Natural killer cell (primary cell): ENCODE results near the gene RFX4. TPM values are rescaled to one million over a fixed set of nuclear protein-coding genes. Genes with fewer than 3 reads are reported as not detected.

Source experiments
- ATAC-seq, 3 donors: fragments of 150-1000 bp in 2 of 3; fragments of 200-7000 bp in 1 of 3; cut with Tn5 transposase; 1 replicate in 1 of 3; 2 replicates in 2 of 3; pipeline ENCODE4 v1.10.0; 2021; ENCODE audit warnings: mild to moderate bottlenecking in 2 of 3, moderate library complexity in 2 of 3
- DNase-seq, 2 donors: peaks; one replicate each; pipeline versions ENCODE4 v3.0.0 to v3.0.0-alpha.2; 2013 to 2021; ENCODE audit warnings: mixed read lengths in 1 of 2
- H3K27ac ChIP-seq: one replicate; pipeline ENCODE4 v1.5.1; 2013; ENCODE audit warnings: mild to moderate bottlenecking, low read length
- H3K27me3 ChIP-seq: one replicate; pipeline ENCODE4 v1.6.1; 2013; ENCODE audit warnings: low read length; ENCODE audit not compliant: control insufficient read depth, insufficient read depth
- H3K36me3 ChIP-seq: one replicate; pipeline ENCODE4 v1.6.1; 2013; ENCODE audit warnings: low read length; ENCODE audit not compliant: control insufficient read depth, insufficient read depth
- H3K4me1 ChIP-seq: one replicate; pipeline ENCODE4 v1.6.1; 2013; ENCODE audit warnings: low read length; ENCODE audit not compliant: control insufficient read depth, insufficient read depth
- H3K4me3 ChIP-seq: one replicate; pipeline ENCODE4 v1.5.1; 2013; ENCODE audit warnings: low read length
- H3K9me3 ChIP-seq: one replicate; pipeline ENCODE4 v1.6.1; 2013; ENCODE audit warnings: low read length; ENCODE audit not compliant: control insufficient read depth, insufficient read depth
- H3K27ac Mint-ChIP-seq, 2 donors: one replicate each; pipeline ENCODE4 v1.8.0; 2022; ENCODE audit warnings: mild to moderate bottlenecking in 2 of 2, mixed read lengths in 2 of 2, moderate library complexity in 1 of 2
- H3K27me3 Mint-ChIP-seq, 2 donors: one replicate each; pipeline ENCODE4 v1.8.0; 2022; ENCODE audit warnings: low read depth in 2 of 2, mixed read lengths in 2 of 2
- H3K36me3 Mint-ChIP-seq: one replicate; pipeline ENCODE4 v1.8.0; 2022; ENCODE audit warnings: mixed read lengths
- H3K4me1 Mint-ChIP-seq, 2 donors: one replicate each; pipeline ENCODE4 v1.8.0; 2022; ENCODE audit warnings: mixed read lengths in 2 of 2
- H3K4me3 Mint-ChIP-seq: one replicate; pipeline ENCODE4 v1.8.0; 2022; ENCODE audit warnings: mild to moderate bottlenecking, moderate library complexity, mixed read lengths
- H3K9me3 Mint-ChIP-seq, 2 donors: one replicate each; pipeline ENCODE4 v1.8.0; 2022; ENCODE audit warnings: mixed read lengths in 2 of 2
- WGBS: methylation state at CpG from one replicate; pipeline ENCODE4 v1.1.7; 2013; ENCODE audit warnings: missing lambda C conversion rate; ENCODE audit not compliant: insufficient coverage; 5-methylcytosine and 5-hydroxymethylcytosine counted together
- intact Hi-C: fragments of 100-400 bp; cut with micrococcal nuclease; formaldehyde crosslinking; loops from one replicate; pipeline ENCODE4 v1.14.2; 2022
- total RNA-seq, 4 donors: library from RNA; stranded (reverse); fragments of 120-200 nt in 1 of 4; gene quantifications; one replicate each; pipeline versions ENCODE4 v1.2.3 to v1.2.4, GENCODE V29; 2013 to 2022
- TF ChIP-seq, protein P1 (sequence below): fragments of 200-600 bp; IDR thresholded peaks from one replicate; pipeline ENCODE4 v1.8.0; 2022; ENCODE audit warnings: antibody characterized with exemption

RFX4 gene
- total RNA-seq, 3 donors from 2014 or later (not counting 1 experiment from before 2014, with no cell fraction given): not detected

DNA sequence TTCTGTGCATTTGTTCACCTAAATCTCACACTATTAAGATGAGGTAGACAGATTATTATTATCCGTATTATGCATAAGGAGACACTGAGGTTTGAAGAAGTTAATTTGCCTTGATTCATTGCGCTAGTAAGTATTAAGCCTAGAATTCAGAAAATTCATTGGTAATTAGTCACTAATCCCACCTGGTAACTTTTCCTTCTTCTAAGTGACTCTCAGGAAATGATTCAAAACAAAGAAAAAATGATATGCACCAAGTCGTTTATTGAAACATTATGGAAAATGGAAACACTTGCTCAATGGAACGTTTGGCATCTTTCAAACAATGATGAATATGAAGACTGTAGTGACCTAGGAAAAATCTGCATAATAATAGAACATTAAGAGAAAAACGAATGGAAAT, 15.2 kb downstream of the RFX4 start:
- H3K27ac Mint-ChIP-seq: no peak overlapping the region
- no peak for DNase-seq
- TF ChIP-seq, protein P1, sequence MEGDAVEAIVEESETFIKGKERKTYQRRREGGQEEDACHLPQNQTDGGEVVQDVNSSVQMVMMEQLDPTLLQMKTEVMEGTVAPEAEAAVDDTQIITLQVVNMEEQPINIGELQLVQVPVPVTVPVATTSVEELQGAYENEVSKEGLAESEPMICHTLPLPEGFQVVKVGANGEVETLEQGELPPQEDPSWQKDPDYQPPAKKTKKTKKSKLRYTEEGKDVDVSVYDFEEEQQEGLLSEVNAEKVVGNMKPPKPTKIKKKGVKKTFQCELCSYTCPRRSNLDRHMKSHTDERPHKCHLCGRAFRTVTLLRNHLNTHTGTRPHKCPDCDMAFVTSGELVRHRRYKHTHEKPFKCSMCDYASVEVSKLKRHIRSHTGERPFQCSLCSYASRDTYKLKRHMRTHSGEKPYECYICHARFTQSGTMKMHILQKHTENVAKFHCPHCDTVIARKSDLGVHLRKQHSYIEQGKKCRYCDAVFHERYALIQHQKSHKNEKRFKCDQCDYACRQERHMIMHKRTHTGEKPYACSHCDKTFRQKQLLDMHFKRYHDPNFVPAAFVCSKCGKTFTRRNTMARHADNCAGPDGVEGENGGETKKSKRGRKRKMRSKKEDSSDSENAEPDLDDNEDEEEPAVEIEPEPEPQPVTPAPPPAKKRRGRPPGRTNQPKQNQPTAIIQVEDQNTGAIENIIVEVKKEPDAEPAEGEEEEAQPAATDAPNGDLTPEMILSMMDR: no peak
- peaks cover 3% of the 10 kb centered on the region for H3K27me3 ChIP-seq
- no peaks in the 10 kb centered on the region for H3K9me3 ChIP-seq
- intact Hi-C loops: no loop called here
- H3K36me3 ChIP-seq: no peaks in the 10 kb centered on the region
- H3K27me3 Mint-ChIP-seq: peaks cover 27 to 71% of the 10 kb centered on the region in 2 donors
- H3K4me1 ChIP-seq: no peaks in the 10 kb centered on the region
- no peaks in the 10 kb centered on the region for H3K9me3 Mint-ChIP-seq
- WGBS: 39% methylated on average over 3 of the region's 5 CpGs
- no peak overlapping the region for H3K4me3 Mint-ChIP-seq
- H3K36me3 Mint-ChIP-seq: no peaks in the 10 kb centered on the region
- ATAC-seq: no peak
- no peak overlapping the region for H3K4me3 ChIP-seq
- no peaks in the 10 kb centered on the region for H3K4me1 Mint-ChIP-seq
- no peak overlapping the region for H3K27ac ChIP-seq

DNA sequence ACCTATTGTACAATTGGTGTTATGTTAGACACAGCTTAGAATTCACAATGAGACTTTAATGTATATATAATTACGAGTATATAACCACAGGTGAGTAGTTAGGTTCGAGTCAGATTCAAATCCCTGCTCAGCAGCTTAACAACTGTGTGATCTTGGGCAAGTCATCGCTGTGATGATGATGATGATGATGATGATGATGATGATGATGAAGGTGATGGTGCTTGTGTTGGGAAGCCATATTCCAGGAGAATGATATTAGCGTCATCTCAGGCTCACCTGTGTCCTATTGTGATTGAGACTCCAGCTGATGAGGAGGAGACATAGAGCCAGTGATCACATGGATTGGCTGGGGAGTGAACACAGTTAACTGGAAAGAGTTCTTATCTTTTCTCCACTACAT, 16.5 kb downstream of the RFX4 start:
- TF ChIP-seq, protein P1: no peak
- intact Hi-C loops: no loop called here
- Histone ChIP-seq H3K4me1 (no peaks in the 10 kb centered on the region), H3K27ac (no peak overlapping the region), H3K27me3 (peaks cover 3% of the 10 kb centered on the region), H3K4me3 (no peak overlapping the region), H3K36me3 (no peaks in the 10 kb centered on the region), H3K9me3 (no peaks in the 10 kb centered on the region)
- ATAC-seq (no peak), DNase-seq (no peak)
- H3K36me3 Mint-ChIP-seq: no peaks in the 10 kb centered on the region
- peaks cover 27 to 58% of the 10 kb centered on the region in 2 donors for H3K27me3 Mint-ChIP-seq
- H3K4me1 Mint-ChIP-seq: no peaks in the 10 kb centered on the region
- no peak overlapping the region for H3K27ac Mint-ChIP-seq
- H3K4me3 Mint-ChIP-seq: no peak overlapping the region
- WGBS: 90% methylated on average over 4 of the region's 4 CpGs
- no peaks in the 10 kb centered on the region for H3K9me3 Mint-ChIP-seq

DNA sequence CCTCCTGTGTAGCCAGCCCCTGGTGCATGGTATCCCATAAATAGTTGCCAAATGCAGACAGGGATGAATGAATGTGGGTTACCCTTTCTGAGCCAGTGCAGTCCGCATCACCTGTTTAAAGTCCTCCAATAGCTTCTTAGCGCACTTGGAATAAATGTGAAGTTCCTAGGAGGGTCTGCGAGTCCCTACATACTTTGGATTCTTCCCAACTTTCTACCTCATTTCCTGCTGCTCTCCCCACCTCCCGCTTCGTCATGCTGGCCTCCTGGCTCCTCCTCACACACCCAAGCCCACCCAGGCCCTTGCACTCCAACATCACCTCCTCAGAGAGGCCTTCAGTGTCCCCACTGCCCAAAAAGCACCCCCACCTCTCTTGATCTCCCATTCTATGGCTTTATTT, 17.7 kb downstream of the RFX4 start:
- intact Hi-C loops: no loop called here
- Histone ChIP-seq H3K27me3 (no peaks in the 10 kb centered on the region), H3K4me3 (no peak overlapping the region), H3K9me3 (no peaks in the 10 kb centered on the region), H3K4me1 (no peaks in the 10 kb centered on the region), H3K36me3 (no peaks in the 10 kb centered on the region), H3K27ac (no peak overlapping the region)
- TF ChIP-seq, protein P1: no peak
- WGBS: 92% methylated on average over 5 of the region's 5 CpGs
- H3K4me1 Mint-ChIP-seq: no peaks in the 10 kb centered on the region
- H3K9me3 Mint-ChIP-seq: no peaks in the 10 kb centered on the region
- no peaks in the 10 kb centered on the region for H3K36me3 Mint-ChIP-seq
- DNase-seq: no peak
- ATAC-seq: no peak
- no peak overlapping the region for H3K27ac Mint-ChIP-seq
- H3K4me3 Mint-ChIP-seq: no peak overlapping the region
- H3K27me3 Mint-ChIP-seq: peaks cover 22 to 46% of the 10 kb centered on the region in 2 donors

DNA sequence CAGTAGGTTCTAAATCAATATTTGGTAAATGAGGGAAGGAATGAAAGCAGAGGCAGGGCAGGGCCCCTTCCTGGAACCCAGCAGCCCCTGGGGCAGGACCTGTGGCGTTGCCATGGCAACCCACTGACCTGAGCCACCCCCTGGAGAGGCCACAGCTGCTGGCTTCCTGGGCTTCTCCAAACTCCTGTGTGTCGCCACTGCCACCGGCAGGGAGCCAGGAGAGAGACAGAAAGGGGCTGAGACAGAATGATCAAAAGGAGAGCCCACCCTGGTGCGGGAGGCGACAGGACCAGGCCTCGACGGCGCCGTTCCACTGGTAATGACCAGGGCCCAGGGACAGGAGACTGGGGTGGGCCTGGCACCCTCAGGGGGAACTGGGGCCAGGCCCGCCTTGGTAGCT, 18.2 kb downstream of the RFX4 start:
- no peak for DNase-seq
- no peaks in the 10 kb centered on the region for H3K36me3 Mint-ChIP-seq
- H3K27me3 Mint-ChIP-seq: peaks cover 25 to 46% of the 10 kb centered on the region in 2 donors
- 92% methylated on average over 10 of the region's 10 CpGs for WGBS
- ATAC-seq: no peak
- H3K4me3 Mint-ChIP-seq: no peak overlapping the region
- TF ChIP-seq, protein P1: no peak
- H3K4me1 ChIP-seq: no peaks in the 10 kb centered on the region
- H3K4me1 Mint-ChIP-seq: no peaks in the 10 kb centered on the region
- no peaks in the 10 kb centered on the region for H3K27me3 ChIP-seq
- no peaks in the 10 kb centered on the region for H3K9me3 ChIP-seq
- no peaks in the 10 kb centered on the region for H3K36me3 ChIP-seq
- no peak overlapping the region for H3K27ac Mint-ChIP-seq
- no peaks in the 10 kb centered on the region for H3K9me3 Mint-ChIP-seq
- no peak overlapping the region for H3K4me3 ChIP-seq
- intact Hi-C loops: no loop called here
- no peak overlapping the region for H3K27ac ChIP-seq
